Effector memory CD4-positive, alpha-beta T cell (primary cell): ENCODE data around the gene RHEX.

Experiments used
- DNase-seq, 3 donors: peaks; one replicate each; pipeline ENCODE4 v3.0.0-alpha.2; 2020
- H3K27ac ChIP-seq: 2 replicates; pipeline ENCODE4 v1.7.0; 2013; ENCODE audit warnings: mild to moderate bottlenecking, low read length, moderate library complexity; ENCODE audit not compliant: insufficient read depth, poor library complexity, severe bottlenecking
- H3K27me3 ChIP-seq: replicated peaks from 2 replicates; pipeline ENCODE4 v1.7.0; 2013; ENCODE audit warnings: mild to moderate bottlenecking, low read length; ENCODE audit not compliant: insufficient read depth, control insufficient read depth, poor library complexity, severe bottlenecking
- H3K36me3 ChIP-seq: 2 replicates; pipeline ENCODE4 v1.7.0; 2013; ENCODE audit warnings: mild to moderate bottlenecking, low read length, moderate library complexity; ENCODE audit not compliant: control insufficient read depth, insufficient read depth
- H3K4me1 ChIP-seq: 2 replicates; pipeline ENCODE4 v1.7.0; 2013; ENCODE audit warnings: low read length, mild to moderate bottlenecking; ENCODE audit not compliant: control insufficient read depth, insufficient read depth, poor library complexity, severe bottlenecking
- H3K4me3 ChIP-seq: 2 replicates; pipeline ENCODE4 v1.7.0; 2013; ENCODE audit warnings: low read length, low read depth, mild to moderate bottlenecking; ENCODE audit not compliant: insufficient read depth, poor library complexity, severe bottlenecking
- H3K9me3 ChIP-seq: 2 replicates; pipeline ENCODE4 v1.7.0; 2013; ENCODE audit warnings: mild to moderate bottlenecking, low read length, moderate library complexity; ENCODE audit not compliant: control insufficient read depth

The RHEX gene

DNA sequence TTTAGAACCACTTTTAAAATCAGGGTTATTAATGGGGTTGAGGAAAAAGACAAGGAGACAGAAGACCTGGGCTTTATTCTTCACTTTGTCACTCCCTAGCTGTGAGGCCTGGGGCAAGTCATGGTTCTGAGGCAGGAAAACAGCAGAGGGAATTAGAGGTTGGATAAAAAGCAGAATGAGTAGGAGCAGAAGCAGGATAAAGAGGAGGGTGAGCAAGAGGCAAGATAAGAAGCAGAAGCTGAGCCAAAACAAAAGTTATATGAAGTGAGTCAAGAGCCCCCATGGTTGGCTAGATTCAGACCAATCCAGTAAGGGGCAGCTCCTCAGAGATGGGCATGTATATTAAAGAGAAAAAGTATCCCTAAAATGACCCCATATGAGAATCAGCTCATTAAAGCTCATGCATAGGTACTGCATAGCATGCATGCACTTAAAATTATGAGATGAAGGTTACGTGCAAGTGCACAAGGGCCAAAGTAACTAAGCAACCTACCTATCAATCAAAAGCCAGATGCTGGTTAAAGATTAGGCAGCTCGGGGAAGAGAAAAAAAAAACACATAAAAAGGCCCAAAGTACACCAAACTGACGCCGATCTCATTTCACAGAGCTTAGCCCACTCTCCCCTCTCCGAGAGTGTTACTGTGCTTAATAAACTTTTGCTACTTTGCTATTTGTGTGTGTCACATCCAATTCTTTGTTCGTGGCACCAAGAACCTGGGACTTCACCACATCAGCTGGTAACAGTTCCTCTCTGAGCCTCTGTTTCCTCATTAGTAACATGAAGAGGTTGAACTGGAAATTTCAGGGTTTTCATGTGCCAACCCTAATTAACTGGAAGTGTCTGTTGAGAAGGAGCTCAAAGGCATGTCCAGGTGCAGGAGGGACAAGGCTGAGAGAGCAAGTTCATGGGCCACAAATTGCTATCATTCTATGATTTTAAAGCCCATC, 62.0 kb downstream of the RHEX start:
- DNase-seq: no peak
- no peaks in the 10 kb centered on the region for H3K36me3 ChIP-seq
- H3K27me3 ChIP-seq: no peaks in the 10 kb centered on the region
- no peak overlapping the region for H3K27ac ChIP-seq
- no peaks in the 10 kb centered on the region for H3K9me3 ChIP-seq
- peaks cover 4% of the 10 kb centered on the region for H3K4me1 ChIP-seq
- no peak overlapping the region for H3K4me3 ChIP-seq

DNA sequence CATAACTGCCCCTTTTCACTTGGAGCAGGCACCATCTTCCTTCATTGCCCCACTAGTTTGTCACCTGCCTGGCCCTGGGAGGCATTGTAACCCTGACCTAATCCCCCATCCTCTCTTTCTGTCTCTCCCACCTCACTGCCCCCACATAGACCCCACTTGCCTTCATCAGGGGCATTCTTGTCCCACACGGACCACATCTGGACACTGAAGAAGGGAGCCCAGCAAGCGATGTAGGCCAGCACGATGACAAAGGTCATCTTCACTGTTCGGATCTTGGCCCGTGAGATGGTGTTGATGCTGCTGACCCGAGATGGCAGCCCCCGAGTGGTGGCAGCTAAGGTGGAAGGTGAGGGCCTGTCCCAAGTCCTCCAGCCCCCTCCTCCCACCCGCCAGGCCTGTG, 62.8 kb downstream of the RHEX start:
- DNase-seq: no peak
- H3K4me3 ChIP-seq: no peak overlapping the region
- no peaks in the 10 kb centered on the region for H3K36me3 ChIP-seq
- no peak overlapping the region for H3K27ac ChIP-seq
- H3K9me3 ChIP-seq: no peaks in the 10 kb centered on the region
- H3K4me1 ChIP-seq: peaks cover 4% of the 10 kb centered on the region
- no peaks in the 10 kb centered on the region for H3K27me3 ChIP-seq

DNA sequence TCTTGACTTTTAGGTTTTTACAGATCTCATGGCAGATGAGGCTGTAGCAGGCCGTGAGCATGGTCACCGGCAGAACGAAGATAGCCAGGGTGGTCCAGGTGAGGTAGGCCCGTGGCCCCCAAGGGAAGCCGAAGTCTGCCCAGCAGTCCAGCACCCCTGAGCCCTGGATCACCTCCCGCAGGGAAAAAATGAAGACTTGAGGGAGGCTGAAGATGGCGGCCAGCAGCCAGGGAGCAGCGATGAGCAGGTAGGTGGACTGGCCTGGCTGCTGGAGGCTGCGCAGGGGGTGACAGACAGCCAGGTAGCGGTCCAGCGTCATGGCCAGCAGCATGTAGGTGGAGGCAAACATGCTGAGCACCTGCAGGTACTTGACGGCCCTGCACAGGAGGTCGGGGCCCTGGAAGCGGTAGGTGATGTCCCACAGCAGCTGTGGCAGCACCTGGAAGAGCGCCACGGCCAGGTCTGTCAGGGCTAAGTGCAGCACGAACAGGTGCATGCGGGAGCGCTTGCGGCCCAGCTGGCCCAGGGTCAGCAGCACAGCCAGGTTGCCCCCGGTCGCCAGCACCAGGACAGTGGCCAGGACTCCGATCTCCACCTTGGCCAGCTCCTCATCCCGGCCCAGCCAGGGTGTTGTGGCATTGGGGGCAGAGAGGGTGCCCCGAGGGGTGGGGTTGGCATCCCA, 63.4 kb downstream of the RHEX start:
- no peak overlapping the region for H3K4me3 ChIP-seq
- DNase-seq: no peak

DNA sequence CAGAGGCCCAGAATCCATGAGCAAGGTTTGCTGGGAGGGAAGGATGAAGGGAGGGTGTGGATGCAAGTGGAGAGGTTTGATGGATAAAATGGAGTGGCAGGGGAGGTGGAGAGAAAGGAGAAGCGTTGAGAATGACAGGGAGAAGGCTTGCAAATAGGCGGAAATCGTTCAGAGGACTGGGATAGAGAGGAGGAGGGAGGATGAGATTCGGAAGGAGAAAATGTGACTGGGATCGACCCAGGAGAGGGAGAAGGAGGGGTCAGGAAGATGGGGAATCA, 63.8 kb downstream of the RHEX start:
- Histone ChIP-seq H3K27me3 (no peaks in the 10 kb centered on the region), H3K4me3 (no peak overlapping the region), H3K27ac (no peak overlapping the region), H3K9me3 (no peaks in the 10 kb centered on the region), H3K36me3 (no peaks in the 10 kb centered on the region), H3K4me1 (peaks cover 4% of the 10 kb centered on the region)
- DNase-seq: no peak

More for the DNA sequence above, 63.4 kb downstream of the RHEX start:
- no peaks in the 10 kb centered on the region for H3K9me3 ChIP-seq
- H3K4me1 ChIP-seq: peaks cover 4% of the 10 kb centered on the region
- no peak overlapping the region for H3K27ac ChIP-seq
- H3K27me3 ChIP-seq: no peaks in the 10 kb centered on the region
- H3K36me3 ChIP-seq: no peaks in the 10 kb centered on the region

DNA sequence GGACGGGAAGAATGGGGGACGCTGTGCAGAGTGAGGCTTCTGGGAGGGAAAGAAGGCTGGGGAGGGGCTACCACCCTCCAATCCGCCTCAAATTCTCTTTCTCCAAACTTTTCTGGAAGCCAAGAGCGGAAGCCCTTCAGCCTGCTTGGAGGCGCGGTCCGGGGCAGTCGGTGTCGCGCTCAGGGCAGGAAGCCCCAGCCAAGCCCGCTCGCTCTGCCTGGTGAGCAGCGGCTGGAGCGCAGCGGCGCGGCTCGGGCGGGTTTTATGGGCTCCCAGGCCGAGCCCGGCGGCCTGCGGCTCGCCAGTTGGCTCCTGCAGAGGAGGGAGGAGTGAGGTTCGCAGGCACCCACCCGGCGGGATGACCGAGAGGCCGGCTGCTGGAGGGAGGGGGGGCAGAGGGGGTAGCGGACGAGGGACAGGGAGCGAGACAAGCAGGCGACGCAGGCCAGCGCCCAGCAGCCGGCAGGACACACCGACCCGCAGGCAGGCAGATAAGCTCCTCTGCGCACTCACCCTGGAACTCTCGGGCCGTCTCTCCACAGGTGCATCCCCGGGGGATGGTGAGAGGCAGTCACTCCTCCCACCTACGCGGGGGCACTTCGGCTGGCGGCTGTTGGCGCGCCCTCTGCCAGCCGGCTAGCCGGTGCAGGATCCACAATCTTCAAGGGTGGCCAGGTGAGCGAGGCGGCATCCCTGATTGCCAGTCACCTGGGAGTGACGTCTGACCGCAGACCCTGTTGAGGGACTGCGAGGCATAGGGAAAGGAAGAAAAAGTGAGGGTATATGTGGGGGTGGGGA, 64.4 kb downstream of the RHEX start, which contains the start of gene AVPR1B:
TSS of gene AVPR1B (minus strand) at position 238 of the 798 bp plus-strand sequence. CDS start 498 bp downstream, outside the sequence.
- H3K36me3 ChIP-seq: no peaks in the 10 kb centered on the region
- no peak within 1 kb of the TSS for H3K27ac ChIP-seq
- peak within 1 kb of the TSS; percentile 29 for H3K4me3 ChIP-seq
- peaks cover 4% of the 10 kb centered on the region for H3K4me1 ChIP-seq
- no peaks in the 10 kb centered on the region for H3K27me3 ChIP-seq
- no peak for DNase-seq
- no peaks in the 10 kb centered on the region for H3K9me3 ChIP-seq

DNA sequence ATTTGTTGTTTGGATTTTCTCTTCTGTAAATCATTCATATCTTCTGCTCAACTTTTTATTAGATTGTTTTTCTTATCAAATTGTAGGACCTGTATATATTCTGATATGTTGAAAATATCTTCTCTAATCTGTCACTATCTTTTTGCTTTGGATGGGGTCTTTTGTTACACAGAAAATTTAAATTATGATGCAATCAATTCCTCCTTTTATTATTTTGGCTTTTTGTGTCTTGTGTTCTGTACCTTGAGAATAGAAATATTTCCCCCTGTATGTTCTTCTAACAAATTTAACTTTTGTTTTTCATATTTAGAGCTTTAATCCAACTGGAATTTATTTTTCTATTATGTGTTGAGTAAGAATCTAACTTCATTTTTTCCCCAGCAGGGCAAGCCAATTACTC, 67.4 kb downstream of the RHEX start:
- H3K4me1 ChIP-seq: peaks cover 4% of the 10 kb centered on the region
- H3K9me3 ChIP-seq: no peaks in the 10 kb centered on the region
- DNase-seq: no peak
- no peaks in the 10 kb centered on the region for H3K27me3 ChIP-seq
- H3K36me3 ChIP-seq: no peaks in the 10 kb centered on the region
- no peak overlapping the region for H3K4me3 ChIP-seq
- H3K27ac ChIP-seq: no peak overlapping the region

DNA sequence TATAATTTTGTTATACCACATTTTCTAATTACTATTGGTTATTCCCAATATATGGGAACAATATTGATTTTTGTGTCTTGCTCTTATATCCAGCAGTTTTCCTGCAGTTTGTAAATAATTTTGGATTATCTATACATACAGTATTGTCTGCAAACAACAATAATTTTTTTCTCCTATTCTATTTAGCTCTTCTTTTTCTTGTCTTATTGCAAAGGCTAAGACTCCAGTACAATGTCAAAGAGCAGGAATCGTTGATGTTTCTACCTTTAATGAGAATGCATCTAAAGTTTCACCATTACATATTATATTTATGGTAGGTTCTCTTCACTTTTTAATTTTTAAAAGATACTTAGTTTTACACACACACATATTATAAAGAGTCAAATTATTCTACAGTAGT, 68.3 kb downstream of the RHEX start:
- Histone ChIP-seq H3K27ac (no peak overlapping the region), H3K27me3 (no peaks in the 10 kb centered on the region), H3K4me3 (no peak overlapping the region), H3K4me1 (peaks cover 4% of the 10 kb centered on the region), H3K36me3 (no peaks in the 10 kb centered on the region), H3K9me3 (no peaks in the 10 kb centered on the region)
- DNase-seq: no peak

DNA sequence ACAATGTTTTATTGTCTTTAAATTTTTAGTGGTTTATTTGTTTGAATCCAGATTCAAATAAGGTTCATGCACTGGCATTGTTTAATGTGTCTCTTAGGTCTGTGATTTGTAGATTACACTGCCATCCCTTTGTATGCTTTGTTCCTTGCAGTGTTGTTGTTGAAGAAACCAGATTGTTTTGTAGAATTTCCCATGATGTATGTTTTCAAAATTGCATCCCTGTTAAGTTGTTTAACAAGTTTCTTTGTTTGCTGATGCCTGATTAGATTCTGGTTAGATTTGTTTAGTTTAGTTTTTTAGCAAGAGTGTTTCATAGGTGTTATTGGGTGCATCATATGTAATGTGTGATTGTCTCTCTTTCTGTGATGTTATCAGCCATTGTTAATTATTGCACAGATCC, 69.7 kb downstream of the RHEX start:
- Histone ChIP-seq H3K27ac (no peak overlapping the region), H3K27me3 (peaks cover 7% of the 10 kb centered on the region), H3K9me3 (no peaks in the 10 kb centered on the region), H3K4me3 (no peak overlapping the region), H3K36me3 (no peaks in the 10 kb centered on the region), H3K4me1 (peaks cover under 1% of the 10 kb centered on the region)
- DNase-seq: no peak

DNA sequence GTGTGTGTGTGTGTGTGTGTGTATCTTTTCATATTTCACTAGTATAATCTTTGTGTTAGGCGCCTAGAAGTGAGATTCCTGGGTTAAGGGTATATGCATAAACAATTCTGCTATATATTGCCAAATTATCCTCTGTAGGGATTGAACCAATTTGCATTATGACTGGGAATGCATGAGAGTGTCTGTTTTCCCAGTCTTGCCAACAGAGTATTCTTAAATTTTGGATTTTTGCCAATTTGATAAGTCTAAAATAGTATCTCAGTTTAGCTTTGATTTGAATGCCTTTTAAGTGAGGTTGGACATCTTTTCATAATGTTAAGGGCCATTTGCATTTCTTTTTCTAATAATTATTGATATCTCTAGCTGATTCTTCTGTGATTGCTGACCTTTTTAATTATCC, 72.4 kb downstream of the RHEX start:
- H3K27me3 ChIP-seq: peaks cover 7% of the 10 kb centered on the region
- DNase-seq: no peak
- H3K9me3 ChIP-seq: no peaks in the 10 kb centered on the region
- H3K27ac ChIP-seq: no peak overlapping the region
- H3K4me3 ChIP-seq: no peak overlapping the region
- H3K4me1 ChIP-seq: no peaks in the 10 kb centered on the region
- no peaks in the 10 kb centered on the region for H3K36me3 ChIP-seq
